NCI-H69 (cell line): ENCODE measurements around the gene RAB3IL1.

Experiments used
- DNase-seq: peaks from one replicate; lab custom pipeline; 2025; lab: John Stamatoyannopoulos, UW

Gene RAB3IL1

GRCh38 chr11:61905067-61905696 is 12.2 kb downstream of the RAB3IL1 start:
- DNase-seq: no peak

GRCh38 chr11:61904539-61905048 is 12.8 kb downstream of the RAB3IL1 start:
- peak; percentile 78 for DNase-seq

- DNase-seq: no peak
Measured at GRCh38 chr11:61903845-61904244, 13.5 kb downstream of the RAB3IL1 start.

GRCh38 chr11:61902313-61902712 is 15.1 kb downstream of the RAB3IL1 start:
- DNase-seq: no peak

- no peak for DNase-seq
Measured at GRCh38 chr11:61901397-61901796, 16.0 kb downstream of the RAB3IL1 start.

GRCh38 chr11:61900251-61900650 is 17.1 kb downstream of the RAB3IL1 start:
- no peak for DNase-seq

GRCh38 chr11:61899146-61899841 is 18.1 kb downstream of the RAB3IL1 start:
- peak; percentile 81 for DNase-seq

- DNase-seq: no peak
Measured at GRCh38 chr11:61898247-61898582, 19.2 kb downstream of the RAB3IL1 start.

- peak; percentile 76 for DNase-seq
Measured at GRCh38 chr11:61897387-61898246, 19.7 kb downstream of the RAB3IL1 start.

- peak; percentile 11 for DNase-seq
Measured at GRCh38 chr11:61896665-61897386, 20.5 kb downstream of the RAB3IL1 start.

GRCh38 chr11:61895718-61896059 is 21.7 kb downstream of the RAB3IL1 start:
- DNase-seq: no peak

- no peak for DNase-seq
Measured at GRCh38 chr11:61895046-61895717, 22.2 kb downstream of the RAB3IL1 start.

- no peak for DNase-seq
Measured at GRCh38 chr11:61893981-61894380, 23.4 kb downstream of the RAB3IL1 start.

GRCh38 chr11:61892085-61892370 is 25.3 kb downstream of the RAB3IL1 start:
- DNase-seq: peak; percentile 88

GRCh38 chr11:61891331-61892084 is 25.9 kb downstream of the RAB3IL1 start, which contains the start of gene FADS3:
TSS of gene FADS3 (minus strand) at chr11:61891545. CDS start at chr11:61891381, 164 bp downstream.
- DNase-seq: peak; percentile 98

- peak; percentile 69 for DNase-seq
Measured at GRCh38 chr11:61890529-61891330, 26.6 kb downstream of the RAB3IL1 start.

- no peak for DNase-seq
Measured at GRCh38 chr11:61889831-61890230, 27.5 kb downstream of the RAB3IL1 start.

GRCh38 chr11:61888590-61888989 is 28.8 kb downstream of the RAB3IL1 start:
- DNase-seq: no peak

GRCh38 chr11:61887839-61888494 is 29.4 kb downstream of the RAB3IL1 start:
- no peak for DNase-seq

GRCh38 chr11:61886643-61887042 is 30.7 kb downstream of the RAB3IL1 start:
- no peak for DNase-seq
